ENCODE measurements around the gene LSM3.
A peak's percentile ranks its signal among the peaks of the same experiment; 100 is the strongest.

LSM3 gene

DNA sequence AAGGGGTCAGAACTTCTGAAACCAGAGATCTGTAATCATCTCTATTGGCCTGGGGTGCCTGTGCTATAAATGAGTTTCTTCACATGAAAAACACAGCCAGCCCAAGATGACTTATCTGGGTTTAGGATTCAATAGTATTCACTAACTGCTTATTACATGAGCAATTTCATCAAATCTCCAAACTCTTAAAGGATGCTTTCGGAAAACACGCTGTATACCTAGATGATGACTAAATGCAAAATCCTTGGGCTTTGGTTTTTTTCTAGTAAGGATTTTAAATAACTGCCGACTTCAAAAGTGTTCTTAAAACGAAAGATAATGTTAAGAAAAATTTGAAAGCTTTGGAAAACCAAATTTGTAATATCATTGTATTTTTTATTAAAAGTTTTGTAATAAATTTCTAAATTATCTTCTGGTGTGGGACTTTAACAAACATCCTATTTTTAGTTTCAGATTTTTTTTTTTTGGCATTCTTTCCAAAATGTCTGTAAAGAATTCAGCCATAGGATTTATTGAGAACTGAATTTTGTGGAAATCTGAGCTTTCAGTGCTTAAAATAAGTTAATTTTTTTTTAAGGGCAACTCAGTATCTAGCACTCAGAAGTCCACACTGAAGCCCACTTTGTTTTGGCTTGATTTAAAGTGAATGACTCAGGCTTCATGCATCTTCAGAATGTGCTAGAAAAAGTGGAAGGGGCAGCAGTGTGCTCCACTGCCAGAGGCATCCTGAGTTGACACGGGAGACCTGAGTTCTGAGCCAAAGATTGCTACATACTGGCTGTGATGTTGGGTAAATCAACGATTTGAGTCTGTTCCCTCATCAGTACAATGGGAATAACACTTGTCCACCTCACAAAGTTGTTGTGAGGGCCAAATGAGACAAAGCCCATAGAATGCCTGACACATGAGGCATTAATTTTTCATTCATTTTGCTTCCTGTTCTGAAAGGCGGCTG is 35.1 kb upstream of the LSM3 start:
- H3K27me3 ChIP-seq (ENCODE audit: control insufficient read depth, insufficient read depth, low read length) = no peaks in the 10 kb centered on the region
- H3K36me3 ChIP-seq (ENCODE audit: control insufficient read depth, insufficient read depth, low read length) = peaks cover 70% of the 10 kb centered on the region
- H3K4me3 ChIP-seq (ENCODE audit: low read depth, low read length) = no peak overlapping the region
- peak overlapping the region; percentile 38; the same call in 1 of the 2 replicates for H3K9ac ChIP-seq (ENCODE audit: low read depth, low read length)
- H3K9me3 ChIP-seq (ENCODE audit: control insufficient read depth, insufficient read depth, low read length) = no peaks in the 10 kb centered on the region
- peaks cover 19% of the 10 kb centered on the region for H3K4me1 ChIP-seq (ENCODE audit: control insufficient read depth, insufficient read depth, low read length)
- peak overlapping the region; percentile 97 for H3K27ac ChIP-seq (ENCODE audit: low read depth, low read length)

DNA sequence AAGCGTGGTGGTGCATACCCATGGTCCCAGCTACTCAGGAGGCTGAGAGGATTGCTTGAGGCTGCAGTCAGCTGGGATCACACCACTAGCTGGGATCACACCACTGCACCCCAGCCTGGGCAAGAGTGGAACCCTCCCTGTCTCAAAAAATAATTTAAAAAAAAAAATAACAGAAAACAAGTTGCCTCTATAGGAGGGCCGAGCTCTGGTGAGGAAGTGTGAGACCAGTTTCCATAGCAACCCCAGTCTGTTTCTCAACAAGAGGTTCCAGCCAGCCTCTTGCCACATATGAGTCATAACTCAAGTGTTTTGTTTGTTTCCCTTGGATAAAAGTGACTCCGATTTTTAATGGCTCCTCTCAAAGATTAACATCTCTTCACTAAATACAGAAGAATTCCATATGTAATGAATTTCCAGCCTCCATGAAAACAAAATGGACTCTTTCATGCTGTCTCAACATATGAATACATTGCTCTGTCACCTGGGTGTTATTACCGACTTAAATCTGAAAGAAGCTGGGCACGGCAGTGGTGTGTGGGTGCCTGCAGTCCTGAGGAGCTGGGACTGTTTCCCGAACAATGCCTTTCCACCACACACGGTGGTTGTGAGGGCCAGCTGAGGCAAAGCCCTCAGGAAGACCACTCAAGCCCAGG is 34.1 kb upstream of the LSM3 start:
- peaks cover 62% of the 10 kb centered on the region for H3K36me3 ChIP-seq (ENCODE audit: control insufficient read depth, insufficient read depth, low read length)
- H3K9me3 ChIP-seq (ENCODE audit: control insufficient read depth, insufficient read depth, low read length) = no peaks in the 10 kb centered on the region
- no peaks in the 10 kb centered on the region for H3K27me3 ChIP-seq (ENCODE audit: control insufficient read depth, insufficient read depth, low read length)
- peaks cover 19% of the 10 kb centered on the region for H3K4me1 ChIP-seq (ENCODE audit: control insufficient read depth, insufficient read depth, low read length)
- H3K27ac ChIP-seq (ENCODE audit: low read depth, low read length) = peak overlapping the region; percentile 97
- peak overlapping the region; percentile 38 for H3K9ac ChIP-seq (ENCODE audit: low read depth, low read length)
- no peak overlapping the region for H3K4me3 ChIP-seq (ENCODE audit: low read depth, low read length)

DNA sequence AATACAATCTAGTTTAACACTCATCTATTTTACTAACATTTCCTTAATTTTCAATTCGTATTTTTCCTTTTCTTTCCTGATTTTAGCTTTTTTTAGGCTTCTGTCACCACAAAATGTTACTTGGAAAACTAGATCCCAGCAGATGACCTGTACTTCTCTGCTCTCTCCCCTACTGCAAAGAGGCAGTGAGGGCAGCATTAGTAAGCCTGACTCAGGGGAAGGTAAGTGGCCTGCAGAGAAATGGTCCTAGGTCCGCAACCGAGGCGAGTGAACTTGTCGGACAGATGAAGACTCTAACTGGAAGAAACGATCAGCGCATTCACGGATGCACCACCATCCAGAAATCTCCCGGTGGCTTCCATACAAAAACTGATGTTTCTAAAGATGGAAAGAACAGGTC is 33.4 kb upstream of the LSM3 start:
- Histone ChIP-seq H3K4me1 (ENCODE audit: control insufficient read depth, insufficient read depth, low read length) (peaks cover 19% of the 10 kb centered on the region), H3K36me3 (ENCODE audit: control insufficient read depth, insufficient read depth, low read length) (peaks cover 62% of the 10 kb centered on the region), H3K4me3 (ENCODE audit: low read depth, low read length) (no peak overlapping the region), H3K27me3 (ENCODE audit: control insufficient read depth, insufficient read depth, low read length) (no peaks in the 10 kb centered on the region), H3K9me3 (ENCODE audit: control insufficient read depth, insufficient read depth, low read length) (no peaks in the 10 kb centered on the region), H3K27ac (ENCODE audit: low read depth, low read length) (peak overlapping the region; percentile 97), H3K9ac (ENCODE audit: low read depth, low read length) (peak overlapping the region; percentile 36; the same call in 1 of the 2 replicates)

DNA sequence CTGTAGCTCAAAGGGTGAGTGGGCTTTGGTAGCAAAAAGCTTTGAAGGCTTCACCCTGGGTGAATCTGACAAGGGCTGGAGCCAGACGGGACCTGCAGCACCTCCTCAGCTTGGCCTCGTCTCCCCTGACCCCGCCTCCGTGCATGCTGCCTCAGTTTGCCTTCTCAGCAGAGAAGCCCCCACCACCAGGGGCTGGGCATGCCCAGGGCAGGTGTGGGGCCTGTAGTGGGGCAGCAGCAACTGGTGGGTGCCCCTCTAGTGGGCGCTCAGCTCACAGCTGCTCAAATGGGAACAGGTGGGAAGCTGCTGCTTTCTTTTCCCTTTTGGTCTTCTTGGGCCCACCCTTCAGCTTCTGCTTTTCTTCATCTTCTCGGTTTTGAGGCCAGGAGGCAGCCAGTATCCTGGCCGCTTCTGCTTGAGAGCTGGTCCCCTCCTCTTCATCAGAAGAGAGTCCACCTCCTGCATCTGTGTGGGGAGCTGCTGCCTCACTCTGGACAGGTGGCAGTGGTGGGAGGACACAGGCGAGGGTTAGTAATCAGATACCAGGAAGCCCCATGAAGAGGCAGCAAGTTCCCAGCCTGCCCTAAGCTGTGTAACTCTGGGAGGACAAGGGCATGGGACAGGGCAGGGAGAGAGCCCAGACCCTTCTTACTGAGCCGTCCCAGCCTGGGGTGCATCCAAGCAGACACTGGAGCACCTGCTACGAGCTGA is 32.8 kb upstream of the LSM3 start:
- peaks cover 56% of the 10 kb centered on the region for H3K36me3 ChIP-seq (ENCODE audit: control insufficient read depth, insufficient read depth, low read length)
- H3K9ac ChIP-seq (ENCODE audit: low read depth, low read length) = no peak overlapping the region
- peak overlapping the region; percentile 97 for H3K27ac ChIP-seq (ENCODE audit: low read depth, low read length)

DNA sequence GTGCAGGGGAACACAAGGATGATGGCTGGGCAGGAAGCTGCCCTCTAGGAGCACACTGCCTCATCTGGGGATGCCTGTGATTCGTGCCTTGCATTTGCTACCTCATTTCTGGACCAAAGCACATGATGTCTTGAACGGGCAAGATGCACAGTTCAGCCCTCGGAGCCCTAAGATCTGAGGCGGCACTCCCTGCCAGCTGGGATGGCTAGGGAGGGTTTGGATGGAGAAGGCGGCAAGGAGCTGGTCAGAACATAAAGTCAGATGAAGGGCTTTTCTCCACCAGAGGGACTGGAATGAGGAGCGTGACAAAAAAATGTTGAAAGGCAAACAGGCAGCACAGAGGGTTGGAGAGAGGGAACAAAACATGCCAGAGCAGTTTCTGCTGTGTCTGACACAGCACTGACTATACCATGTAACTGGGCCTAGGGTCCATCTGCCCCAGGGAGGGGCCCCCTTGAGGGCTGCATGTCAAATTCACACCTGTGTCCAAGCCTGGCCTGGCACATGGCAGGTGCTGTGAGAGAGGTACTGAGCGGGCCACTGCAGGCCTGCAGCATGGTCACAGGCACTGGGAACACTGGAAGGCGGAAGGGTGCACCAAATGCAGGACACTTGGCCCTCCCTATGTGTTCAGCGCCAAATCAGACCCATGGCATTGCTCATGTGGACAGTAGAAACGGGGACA is 32.1 kb upstream of the LSM3 start:
- H3K27me3 ChIP-seq (ENCODE audit: control insufficient read depth, insufficient read depth, low read length) = no peaks in the 10 kb centered on the region
- H3K4me3 ChIP-seq (ENCODE audit: low read depth, low read length) = no peak overlapping the region
- peaks cover 19% of the 10 kb centered on the region for H3K4me1 ChIP-seq (ENCODE audit: control insufficient read depth, insufficient read depth, low read length)
- peaks cover 53% of the 10 kb centered on the region for H3K36me3 ChIP-seq (ENCODE audit: control insufficient read depth, insufficient read depth, low read length)
- H3K27ac ChIP-seq (ENCODE audit: low read depth, low read length) = no peak overlapping the region
- no peaks in the 10 kb centered on the region for H3K9me3 ChIP-seq (ENCODE audit: control insufficient read depth, insufficient read depth, low read length)
- H3K9ac ChIP-seq (ENCODE audit: low read depth, low read length) = no peak overlapping the region

More for the DNA sequence above, 32.8 kb upstream of the LSM3 start:
- Histone ChIP-seq H3K4me1 (ENCODE audit: control insufficient read depth, insufficient read depth, low read length) (peaks cover 19% of the 10 kb centered on the region), H3K9me3 (ENCODE audit: control insufficient read depth, insufficient read depth, low read length) (no peaks in the 10 kb centered on the region), H3K4me3 (ENCODE audit: low read depth, low read length) (no peak overlapping the region), H3K27me3 (ENCODE audit: control insufficient read depth, insufficient read depth, low read length) (no peaks in the 10 kb centered on the region)

DNA sequence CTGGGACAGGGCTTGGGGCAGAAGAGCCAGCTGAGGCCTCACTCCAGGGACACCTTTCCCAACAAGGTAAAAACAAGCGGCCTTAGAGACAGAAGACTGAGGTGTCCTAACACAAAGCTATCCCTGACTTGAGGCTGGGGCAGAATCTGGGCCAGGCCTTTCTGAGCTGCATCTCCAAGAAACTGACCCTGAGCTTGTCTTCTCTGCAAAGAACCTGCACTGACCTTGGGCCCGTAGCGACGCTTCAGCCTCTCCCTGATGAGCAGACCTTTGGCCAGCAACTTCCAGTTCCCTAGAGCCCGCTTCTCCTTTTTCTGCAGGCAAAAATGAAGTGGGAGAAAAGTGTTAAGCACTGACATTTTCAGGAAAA is 31.6 kb upstream of the LSM3 start:
- H3K9me3 ChIP-seq (ENCODE audit: control insufficient read depth, insufficient read depth, low read length) = no peaks in the 10 kb centered on the region
- peaks cover 19% of the 10 kb centered on the region for H3K4me1 ChIP-seq (ENCODE audit: control insufficient read depth, insufficient read depth, low read length)
- H3K27me3 ChIP-seq (ENCODE audit: control insufficient read depth, insufficient read depth, low read length) = no peaks in the 10 kb centered on the region
- peaks cover 53% of the 10 kb centered on the region for H3K36me3 ChIP-seq (ENCODE audit: control insufficient read depth, insufficient read depth, low read length)
- H3K4me3 ChIP-seq (ENCODE audit: low read depth, low read length) = no peak overlapping the region
- peak overlapping the region; percentile 36 for H3K27ac ChIP-seq (ENCODE audit: low read depth, low read length)
- no peak overlapping the region for H3K9ac ChIP-seq (ENCODE audit: low read depth, low read length)

DNA sequence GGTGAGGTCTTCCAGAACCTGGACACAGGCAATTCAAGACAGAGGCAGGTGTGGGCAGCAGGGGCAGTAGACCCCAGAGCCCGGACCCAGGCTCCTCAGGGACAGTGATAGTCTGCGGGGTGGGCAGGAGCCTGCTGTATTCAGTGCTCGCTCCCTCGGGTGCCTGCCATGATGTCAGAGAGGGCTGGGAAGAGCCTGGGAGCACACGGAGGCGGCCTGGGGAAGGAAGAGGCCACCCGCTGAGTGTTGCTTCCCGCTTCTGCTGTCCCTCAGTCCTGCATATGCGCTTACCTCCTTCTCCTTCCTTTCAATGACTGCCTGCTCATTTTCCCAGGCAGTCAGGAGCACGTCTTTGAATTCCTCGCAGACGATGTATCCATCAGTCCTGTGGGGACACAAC is 31.0 kb upstream of the LSM3 start:
- H3K4me1 ChIP-seq (ENCODE audit: control insufficient read depth, insufficient read depth, low read length) = peaks cover 19% of the 10 kb centered on the region
- H3K27me3 ChIP-seq (ENCODE audit: control insufficient read depth, insufficient read depth, low read length) = no peaks in the 10 kb centered on the region
- no peak overlapping the region for H3K9ac ChIP-seq (ENCODE audit: low read depth, low read length)
- no peak overlapping the region for H3K4me3 ChIP-seq (ENCODE audit: low read depth, low read length)
- H3K9me3 ChIP-seq (ENCODE audit: control insufficient read depth, insufficient read depth, low read length) = no peaks in the 10 kb centered on the region
- H3K27ac ChIP-seq (ENCODE audit: low read depth, low read length) = peak overlapping the region; percentile 36
- peaks cover 53% of the 10 kb centered on the region for H3K36me3 ChIP-seq (ENCODE audit: control insufficient read depth, insufficient read depth, low read length)

DNA sequence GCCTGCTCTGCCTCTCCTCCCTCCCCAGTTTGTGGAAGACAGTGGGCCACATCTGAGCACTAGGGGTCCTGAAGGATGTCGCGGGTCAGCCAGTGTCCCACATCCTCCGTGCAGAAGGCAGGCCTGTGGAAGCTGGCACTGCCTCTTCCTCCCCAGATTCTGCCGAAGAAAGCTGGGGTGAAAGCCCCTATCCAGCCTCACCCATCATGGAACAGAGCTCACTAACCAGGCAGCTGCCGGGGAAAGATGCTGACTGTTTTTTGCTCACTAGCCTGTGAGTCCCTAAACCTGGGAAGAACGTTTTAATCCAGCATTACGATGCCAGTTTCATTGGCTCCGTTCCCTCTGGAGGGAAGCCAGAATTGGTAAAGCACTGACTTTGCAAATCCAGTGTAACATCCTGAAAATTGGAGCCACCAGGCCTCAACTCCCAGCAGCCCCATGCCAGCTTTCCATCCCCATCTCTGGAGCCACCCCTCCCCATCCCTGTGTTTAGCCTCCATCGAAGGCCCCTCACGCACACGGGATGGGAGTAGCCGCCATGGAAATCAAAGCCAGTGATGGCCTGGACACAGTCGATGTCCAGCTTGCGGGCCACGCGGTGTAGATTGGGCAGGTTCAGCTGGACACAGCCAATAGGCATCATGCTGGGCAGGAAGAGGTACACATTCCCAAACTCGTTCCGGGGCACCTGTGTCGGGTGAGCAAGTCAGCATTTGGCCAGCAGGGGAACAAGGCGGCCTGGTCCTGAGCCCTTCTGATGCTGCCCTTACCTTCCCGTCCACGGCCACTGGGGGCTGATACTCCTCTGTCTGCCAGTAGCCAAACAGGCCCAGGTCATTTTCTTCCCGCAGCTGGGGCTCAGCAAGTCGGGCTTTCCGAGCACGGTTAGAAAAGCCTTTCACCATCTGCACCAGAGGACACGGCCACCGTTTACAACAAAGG is 30.3 kb upstream of the LSM3 start:
- Histone ChIP-seq H3K4me3 (ENCODE audit: low read depth, low read length) (no peak overlapping the region), H3K4me1 (ENCODE audit: control insufficient read depth, insufficient read depth, low read length) (peaks cover 14% of the 10 kb centered on the region), H3K9me3 (ENCODE audit: control insufficient read depth, insufficient read depth, low read length) (no peaks in the 10 kb centered on the region), H3K36me3 (ENCODE audit: control insufficient read depth, insufficient read depth, low read length) (peaks cover 52% of the 10 kb centered on the region), H3K27me3 (ENCODE audit: control insufficient read depth, insufficient read depth, low read length) (no peaks in the 10 kb centered on the region), H3K27ac (ENCODE audit: low read depth, low read length) (peak overlapping the region; percentile 22), H3K9ac (ENCODE audit: low read depth, low read length) (no peak overlapping the region)

DNA sequence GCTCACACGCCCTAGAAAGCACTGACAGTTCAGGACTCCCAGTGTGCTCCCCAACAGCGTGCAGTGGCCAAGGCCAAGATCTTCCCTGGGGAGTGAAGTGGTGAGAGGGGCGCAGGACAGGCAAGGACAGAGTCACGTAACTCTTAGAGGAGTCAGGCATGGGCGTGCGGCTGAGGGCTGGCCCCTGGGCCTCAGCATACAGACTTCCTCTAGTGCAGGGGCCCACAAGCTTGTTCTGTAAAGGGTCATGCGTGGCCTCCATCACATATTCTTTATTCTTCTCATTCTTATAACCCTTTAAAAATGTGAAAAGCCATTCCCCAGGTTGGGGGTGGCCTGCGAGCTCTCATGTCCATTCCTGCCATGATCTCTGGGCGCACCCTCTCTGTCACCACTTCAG is 28.5 kb upstream of the LSM3 start:
- Histone ChIP-seq H3K9me3 (ENCODE audit: control insufficient read depth, insufficient read depth, low read length) (no peaks in the 10 kb centered on the region), H3K27me3 (ENCODE audit: control insufficient read depth, insufficient read depth, low read length) (no peaks in the 10 kb centered on the region), H3K36me3 (ENCODE audit: control insufficient read depth, insufficient read depth, low read length) (peaks cover 64% of the 10 kb centered on the region), H3K27ac (ENCODE audit: low read depth, low read length) (no peak overlapping the region), H3K9ac (ENCODE audit: low read depth, low read length) (no peak overlapping the region), H3K4me1 (ENCODE audit: control insufficient read depth, insufficient read depth, low read length) (peaks cover 8% of the 10 kb centered on the region; the same call in 1 of the 2 replicates), H3K4me3 (ENCODE audit: low read depth, low read length) (no peak overlapping the region)
